NCI-H1092 (cell line): Measurements from ENCODE around the gene APOF.
"Not testable (repeated sequence)": the region's sequence is repeated elsewhere in the genome, so short reads cannot be mapped to it uniquely, and the experiment has no call there.

ENCODE experiments used
- DNase-seq: peaks from one replicate; lab custom pipeline; 2025; lab: John Stamatoyannopoulos, UW

The APOF gene

DNA sequence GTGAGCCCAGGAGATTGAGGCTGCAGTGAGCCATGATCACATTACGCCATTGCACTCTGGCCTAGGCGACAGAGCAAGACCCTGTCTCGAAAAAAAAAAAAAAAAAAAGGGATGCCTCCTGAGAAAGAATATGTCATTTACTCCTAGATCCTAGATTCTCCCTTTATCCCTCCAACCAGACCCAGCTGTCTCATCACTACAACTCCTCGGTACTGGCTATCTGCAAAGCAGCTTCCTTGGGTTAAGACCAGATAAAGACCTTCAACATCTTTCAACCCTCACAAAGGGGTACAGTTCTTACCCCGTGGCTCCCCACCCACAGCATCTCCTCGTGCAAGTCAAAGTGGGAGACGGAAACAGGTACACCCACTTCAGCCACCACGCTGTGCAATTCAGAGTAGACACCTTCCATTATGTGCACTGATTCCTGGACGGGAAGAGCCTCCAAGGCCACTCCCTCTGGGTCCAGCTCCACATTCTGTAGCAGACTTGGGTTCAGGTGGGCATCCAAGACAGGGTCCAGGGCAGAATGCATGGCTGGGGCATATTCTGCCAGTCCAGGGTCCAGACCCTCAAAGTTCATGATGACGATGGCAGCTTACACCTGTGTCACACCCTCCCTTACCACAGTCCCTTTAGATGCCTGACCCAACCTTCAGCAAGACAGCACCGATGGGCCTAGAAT, 30.0 kb downstream of the APOF start:
- no peak for DNase-seq

DNA sequence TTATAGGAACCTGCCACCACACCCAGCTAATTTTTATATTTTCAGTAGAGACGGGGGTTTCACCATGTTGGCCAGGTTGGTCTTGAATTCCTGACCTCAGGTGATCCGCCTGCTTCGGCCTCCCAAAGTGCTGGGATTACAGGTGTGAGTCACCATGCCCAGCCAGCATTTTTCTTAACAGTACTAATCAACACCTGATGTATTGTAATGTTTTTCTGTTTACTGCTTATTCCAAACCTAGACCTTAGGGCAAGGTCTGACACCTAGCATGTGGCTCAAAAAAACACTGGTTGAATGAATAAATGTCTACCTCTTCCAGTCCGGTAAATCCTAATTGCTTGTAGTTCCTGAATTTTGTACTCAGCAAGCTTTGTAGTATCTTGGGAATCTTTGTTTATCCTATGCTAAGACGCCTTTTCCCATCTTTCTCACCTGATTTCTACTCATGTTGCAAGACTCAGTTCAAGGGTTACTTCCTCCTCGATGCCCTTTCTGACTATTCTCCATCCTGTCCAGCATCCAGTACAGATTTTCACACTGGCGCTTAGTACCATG, 31.6 kb downstream of the APOF start:
- DNase-seq, result no peak

DNA sequence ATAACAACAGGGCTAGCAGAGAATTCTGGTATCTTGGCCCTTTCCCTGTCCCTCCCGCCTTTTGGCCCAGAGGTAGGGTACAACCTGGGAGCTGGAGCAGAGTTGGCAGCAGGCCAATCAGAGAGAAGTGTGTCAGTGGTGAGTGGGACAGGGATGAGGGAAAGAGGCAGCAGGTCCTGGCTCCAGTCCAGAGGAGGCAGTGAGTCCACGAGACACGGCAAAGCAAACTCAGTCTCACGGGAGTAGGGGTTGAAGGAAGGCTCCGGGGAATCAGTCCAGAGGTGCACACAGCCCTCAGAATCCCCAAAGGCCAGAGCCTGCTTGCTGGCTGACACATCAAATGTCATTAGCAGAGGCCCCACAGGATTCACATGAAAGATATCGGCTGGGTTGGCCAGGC, 36.1 kb downstream of the APOF start:
- no peak for DNase-seq

DNA sequence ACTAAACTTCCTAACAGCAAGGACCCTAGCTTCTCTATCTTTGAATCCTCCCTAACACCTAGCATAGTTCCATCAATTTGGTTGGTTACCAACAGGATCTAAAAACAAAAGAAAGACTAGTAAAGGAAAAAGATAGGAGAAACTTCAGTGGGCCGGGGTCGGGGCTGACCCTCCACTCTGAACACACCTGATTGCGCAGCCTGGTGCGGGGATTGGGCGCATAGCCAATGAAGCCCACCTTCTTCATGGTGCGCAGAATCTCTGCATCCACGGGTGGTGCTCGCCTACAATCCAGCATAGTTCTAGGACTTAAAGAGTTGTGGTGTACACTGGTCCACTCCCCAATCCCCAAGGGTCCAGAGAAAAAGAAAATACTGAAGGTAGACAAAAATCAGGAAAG, 36.5 kb downstream of the APOF start:
- no peak for DNase-seq

DNA sequence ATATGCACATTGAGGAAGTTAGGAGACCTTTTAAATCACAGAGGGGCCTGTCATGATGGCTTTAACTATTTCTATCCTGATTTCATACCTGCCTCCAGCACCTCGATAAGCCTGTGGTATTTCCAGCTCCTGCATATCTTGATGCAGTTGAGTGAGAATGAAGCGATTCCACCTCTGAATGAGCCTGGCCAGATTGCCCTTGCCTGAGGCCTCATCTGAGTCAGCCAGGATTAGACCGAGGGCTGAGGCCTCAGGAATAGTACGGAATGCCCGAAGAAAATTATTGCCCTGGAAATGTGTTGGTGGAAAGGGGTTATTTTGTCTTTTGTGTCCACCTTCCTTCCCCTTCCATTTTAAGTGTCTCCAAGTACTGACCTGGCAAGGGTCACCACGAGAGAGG, 38.5 kb downstream of the APOF start:
- no peak for DNase-seq

DNA sequence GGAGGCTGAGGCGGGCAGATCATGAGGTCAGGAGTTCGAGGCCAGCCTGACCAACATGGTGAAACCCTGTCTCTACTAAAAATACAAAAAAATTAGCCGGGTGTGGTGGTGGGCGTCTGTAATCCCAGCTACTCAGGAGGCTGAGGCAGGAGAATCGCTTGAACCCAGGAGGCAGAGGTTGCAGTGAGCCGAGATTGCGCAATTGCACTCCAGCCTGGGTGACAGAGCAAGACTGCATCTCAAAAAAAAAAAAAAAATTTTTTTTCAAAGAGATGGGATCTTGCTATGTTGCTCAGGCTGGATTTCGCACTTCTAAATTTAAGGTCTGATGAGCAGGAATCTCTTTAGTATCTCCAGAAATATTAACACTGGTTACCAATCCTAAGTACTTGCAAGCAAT, 41.0 kb downstream of the APOF start:
- DNase-seq, result not testable (repeated sequence)

DNA sequence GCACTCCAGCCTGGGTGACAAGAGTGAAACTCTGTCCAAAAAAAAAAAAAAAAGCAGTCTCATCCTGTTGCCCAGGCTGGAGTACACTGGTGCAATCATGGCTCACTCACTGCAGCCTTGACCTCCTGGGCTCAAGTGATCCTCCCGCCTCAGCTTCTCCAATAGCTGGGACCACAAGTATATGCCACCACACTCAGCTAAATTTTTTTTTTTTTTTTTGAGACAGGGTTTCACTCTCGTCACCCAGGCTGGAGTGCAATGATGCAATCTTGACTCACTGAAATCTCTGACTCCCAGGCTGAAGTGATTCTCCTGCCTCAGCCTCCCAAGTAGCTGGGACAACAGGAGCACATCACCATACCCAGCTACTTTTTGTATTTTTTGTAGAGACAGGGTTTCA, 41.6 kb downstream of the APOF start:
- DNase-seq, result no peak

DNA sequence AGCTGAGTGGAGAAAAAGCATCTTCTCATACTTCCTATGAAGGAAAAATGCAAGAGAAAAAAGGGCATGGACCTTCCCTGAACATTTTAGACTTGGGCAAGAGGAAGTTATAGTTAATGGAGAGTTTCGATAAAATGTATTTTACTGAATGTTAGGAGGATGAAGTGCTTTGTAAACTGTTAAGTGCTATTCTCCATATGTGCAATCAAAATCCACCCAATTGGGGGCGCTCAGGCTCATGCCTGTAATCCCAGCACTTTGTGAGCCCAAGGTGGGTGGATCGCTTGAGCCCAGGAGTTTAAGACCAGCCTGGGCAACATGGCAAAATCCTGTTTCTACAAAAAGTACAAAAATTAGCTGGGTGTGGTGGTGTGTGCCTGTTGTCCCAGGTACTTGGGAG, 45.0 kb downstream of the APOF start:
- DNase-seq, result no peak

DNA sequence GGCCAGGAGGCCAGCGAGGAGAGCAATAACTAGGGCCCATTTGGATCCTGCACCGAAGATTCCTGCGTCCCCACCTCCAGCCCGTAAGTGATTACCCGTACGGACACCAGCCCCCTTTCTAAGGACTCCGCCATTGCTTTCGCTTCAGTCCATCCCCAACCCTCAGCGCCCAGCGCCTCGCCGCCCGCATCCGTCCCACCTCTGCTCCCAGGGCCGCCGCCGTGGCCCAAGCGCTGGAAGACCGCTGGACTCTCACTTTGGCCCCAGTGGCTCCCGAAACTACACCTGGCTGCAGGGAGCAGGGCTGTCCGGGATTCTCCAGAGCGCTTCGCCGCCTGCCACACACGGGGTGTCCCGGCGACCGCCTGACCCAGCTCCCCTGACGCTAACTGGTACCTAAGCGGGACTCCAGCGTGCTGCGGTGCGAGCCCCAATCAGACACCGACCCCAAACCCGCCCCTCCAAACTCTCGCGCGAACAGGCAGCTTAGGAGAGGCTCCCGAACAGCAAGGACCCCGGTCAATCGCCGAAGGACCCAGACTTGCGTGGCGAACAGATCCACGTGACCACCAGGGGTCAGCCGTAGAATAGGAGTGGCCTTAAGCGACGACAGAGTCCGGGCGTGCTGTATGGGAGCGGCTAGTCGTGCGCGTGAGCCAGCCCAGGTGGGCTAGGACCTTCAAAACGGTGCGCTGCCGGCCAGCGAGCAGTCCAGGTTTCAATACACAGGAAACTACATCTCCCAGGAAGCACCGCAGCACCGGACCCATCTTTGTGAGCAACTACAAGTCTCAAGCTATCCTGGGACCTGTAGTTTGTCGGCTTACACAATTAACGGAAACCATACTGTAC, 46.8 kb downstream of the APOF start, which contains the start of gene CNPY2:
TSS of gene CNPY2 (minus strand) at position 367 of the 852 bp plus-strand sequence. CDS start 771 bp downstream, outside the sequence.
- peak; percentile 93 for DNase-seq

DNA sequence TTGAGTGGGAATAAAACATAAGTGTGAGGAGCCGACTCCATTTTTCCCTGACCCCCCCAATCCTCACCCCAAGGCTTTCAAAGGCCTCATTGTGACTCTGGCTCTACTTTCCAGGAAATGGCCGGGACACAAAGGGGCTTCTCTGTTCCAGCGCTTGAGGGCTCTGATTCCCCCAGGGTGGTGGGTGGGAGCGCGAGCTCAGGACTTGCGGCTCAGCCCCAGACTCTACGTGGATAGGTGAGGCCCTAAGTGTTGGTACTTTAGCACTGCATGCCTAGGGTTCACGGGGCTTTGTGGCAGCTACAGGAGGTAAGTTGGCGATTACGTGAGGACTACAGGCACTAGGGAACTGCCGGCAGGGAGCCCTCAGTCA, 47.4 kb downstream of the APOF start:
- DNase-seq, result no peak

DNA sequence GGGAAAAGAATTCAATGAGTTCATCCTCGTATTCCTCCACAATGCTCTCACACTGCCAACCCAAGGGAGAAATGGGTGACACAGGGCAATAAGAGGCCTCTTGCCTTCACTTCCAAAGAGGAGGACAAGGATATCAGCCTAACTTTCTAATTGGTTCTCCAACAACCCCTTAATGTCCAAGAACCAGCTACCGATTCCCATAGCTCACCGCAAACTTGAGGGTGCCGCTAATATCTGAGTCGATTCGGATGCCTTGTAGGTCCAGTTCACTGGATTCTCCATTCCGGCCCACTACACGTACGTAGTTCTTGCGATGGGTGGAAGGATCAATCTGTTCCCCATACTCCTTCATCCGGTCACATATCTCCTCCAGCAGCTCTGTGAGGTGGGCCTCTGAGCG, 51.7 kb downstream of the APOF start:
- no peak for DNase-seq
